ENCODE results near the gene GNG13.
A peak's percentile ranks its signal among the peaks of the same experiment; 100 is the strongest.

GNG13 gene

DNA sequence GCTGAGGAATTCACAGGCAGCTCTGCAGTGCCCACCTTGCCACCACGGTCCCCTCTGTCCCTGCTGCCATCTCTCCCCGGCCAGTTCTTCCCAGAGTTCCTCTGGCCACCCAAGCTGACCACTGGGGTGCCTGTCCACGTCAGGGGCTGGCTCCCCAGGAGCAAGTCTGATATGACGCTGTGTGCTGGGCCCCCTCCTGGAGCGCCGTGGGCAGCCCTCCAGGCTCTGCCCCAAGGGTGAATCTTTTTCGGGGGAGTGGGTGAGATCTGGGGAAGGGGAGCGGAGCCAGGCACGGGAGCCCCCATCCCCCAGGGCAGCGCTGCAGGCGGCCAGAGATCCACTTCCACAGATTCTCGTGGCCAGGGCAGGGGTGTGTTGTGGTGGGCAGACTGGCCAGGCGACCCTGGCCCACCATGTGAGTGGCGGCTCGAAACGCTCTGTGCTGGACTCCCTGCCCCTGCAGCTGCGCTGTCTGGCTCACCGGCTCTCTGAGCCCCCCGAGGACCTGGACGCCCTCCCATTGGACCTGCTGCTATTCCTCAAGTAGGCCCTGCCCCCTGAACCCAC is 36.3 kb downstream of the GNG13 start:
- Histone ChIP-seq H3K36me3 (ENCODE audit: control insufficient read depth in 2 of 2, insufficient read depth in 1 of 2, low read length in 2 of 2) (no peaks in the 10 kb centered on the region), H3K9me3 (ENCODE audit: control insufficient read depth, insufficient read depth, low read depth, low read length) (no peaks in the 10 kb centered on the region), H3K27ac (ENCODE audit: extremely low read depth, low read depth, low read length) (no peak overlapping the region), H3K4me3 (ENCODE audit: low read depth, low read length) (no peak overlapping the region), H3K4me1 (ENCODE audit: control insufficient read depth, insufficient read depth, low read length) (no peaks in the 10 kb centered on the region)
- TF ChIP-seq, protein P1, sequence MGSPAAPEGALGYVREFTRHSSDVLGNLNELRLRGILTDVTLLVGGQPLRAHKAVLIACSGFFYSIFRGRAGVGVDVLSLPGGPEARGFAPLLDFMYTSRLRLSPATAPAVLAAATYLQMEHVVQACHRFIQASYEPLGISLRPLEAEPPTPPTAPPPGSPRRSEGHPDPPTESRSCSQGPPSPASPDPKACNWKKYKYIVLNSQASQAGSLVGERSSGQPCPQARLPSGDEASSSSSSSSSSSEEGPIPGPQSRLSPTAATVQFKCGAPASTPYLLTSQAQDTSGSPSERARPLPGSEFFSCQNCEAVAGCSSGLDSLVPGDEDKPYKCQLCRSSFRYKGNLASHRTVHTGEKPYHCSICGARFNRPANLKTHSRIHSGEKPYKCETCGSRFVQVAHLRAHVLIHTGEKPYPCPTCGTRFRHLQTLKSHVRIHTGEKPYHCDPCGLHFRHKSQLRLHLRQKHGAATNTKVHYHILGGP (tag by site-specific recombination; IDR thresholded peaks at IDR 0.05): no peak
- 0 out of 2 replicates have a peak, but pooled peaks have one; percentile 57 for TF ChIP-seq HIC1 (tag by site-specific recombination; IDR thresholded peaks at IDR 0.05)
- ChIA-PET CTCF (no interaction called here), POLR2A (no interaction called here)

DNA sequence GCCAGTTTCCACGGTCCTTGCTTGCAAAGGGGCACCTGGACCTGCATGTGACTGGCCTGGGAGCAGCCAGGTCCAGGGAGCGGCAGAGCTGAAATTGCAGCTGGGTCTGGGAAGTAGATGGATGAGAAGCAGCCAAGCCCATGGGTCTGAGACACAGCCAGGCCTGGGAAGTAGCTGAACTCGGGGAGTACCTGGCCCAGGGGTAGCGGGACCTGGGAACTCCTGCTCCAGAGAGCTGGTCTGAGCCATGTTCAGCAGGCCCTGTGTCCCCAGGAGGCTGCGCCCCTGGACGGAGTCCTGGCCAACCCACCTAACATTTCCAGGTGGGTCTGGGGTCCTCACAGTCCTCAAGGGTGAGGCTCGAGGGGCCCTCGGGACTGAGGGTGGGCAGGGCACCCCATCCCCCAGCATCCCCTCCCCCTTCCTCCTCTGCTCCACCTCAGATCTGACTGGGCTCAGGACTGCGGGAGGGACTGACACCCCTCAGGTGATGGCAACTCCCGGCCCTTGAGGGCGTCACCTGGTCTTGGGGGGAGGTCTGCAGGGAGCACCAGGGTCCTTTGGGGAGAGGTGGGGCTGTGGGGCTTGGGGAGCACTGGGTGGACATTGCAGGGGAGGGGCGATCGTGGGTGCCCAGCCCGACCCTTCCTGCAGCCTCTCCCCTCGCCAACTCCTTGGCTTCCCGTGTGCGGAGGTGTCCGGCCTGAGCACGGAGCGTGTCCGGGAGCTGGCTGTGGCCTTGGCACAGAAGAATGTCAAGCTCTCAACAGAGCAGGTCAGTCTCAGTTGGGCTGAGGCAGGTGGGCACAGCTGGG is 37.0 kb downstream of the GNG13 start:
- CTCF ChIA-PET: no interaction called here
- Histone ChIP-seq H3K36me3 (ENCODE audit: control insufficient read depth in 2 of 2, insufficient read depth in 1 of 2, low read length in 2 of 2) (no peaks in the 10 kb centered on the region), H3K27ac (ENCODE audit: extremely low read depth, low read depth, low read length) (no peak overlapping the region), H3K9me3 (ENCODE audit: control insufficient read depth, insufficient read depth, low read depth, low read length) (no peaks in the 10 kb centered on the region), H3K4me3 (ENCODE audit: low read depth, low read length) (no peak overlapping the region), H3K4me1 (ENCODE audit: control insufficient read depth, insufficient read depth, low read length) (no peaks in the 10 kb centered on the region)
- POLR2A ChIA-PET: interaction anchor here (1.0 kb wide), 1 partner anchor 10 kb away, joined by 5 read pairs; no protein-coding TSS in a partner anchor
- no peak for TF ChIP-seq ZNF555 (tag by site-specific recombination; conservative IDR thresholded peaks at IDR 0.05)
- TF ChIP-seq ZNF394 (tag by site-specific recombination; IDR thresholded peaks at IDR 0.05; ENCODE audit: borderline replicate concordance): peak; percentile 99

- no peaks in the 10 kb centered on the region for H3K4me1 ChIP-seq (ENCODE audit: control insufficient read depth, insufficient read depth, low read length)
- H3K36me3 ChIP-seq (ENCODE audit: control insufficient read depth in 2 of 2, insufficient read depth in 1 of 2, low read length in 2 of 2): no peaks in the 10 kb centered on the region
- TF ChIP-seq ZFHX2 (tag by site-specific recombination; conservative IDR thresholded peaks at IDR 0.05) (0 out of 2 replicates have a peak, but pooled peaks have one; percentile 8), GLIS2 (tag by site-specific recombination; IDR thresholded peaks at IDR 0.05) (no peak), ZEB2 (tag by site-specific recombination; IDR thresholded peaks at IDR 0.05) (no peak), GLIS1 (tag by site-specific recombination; IDR thresholded peaks at IDR 0.05) (peak; percentile 29; the same call in 1 of the 2 replicates)
- TF ChIP-seq, protein P2, sequence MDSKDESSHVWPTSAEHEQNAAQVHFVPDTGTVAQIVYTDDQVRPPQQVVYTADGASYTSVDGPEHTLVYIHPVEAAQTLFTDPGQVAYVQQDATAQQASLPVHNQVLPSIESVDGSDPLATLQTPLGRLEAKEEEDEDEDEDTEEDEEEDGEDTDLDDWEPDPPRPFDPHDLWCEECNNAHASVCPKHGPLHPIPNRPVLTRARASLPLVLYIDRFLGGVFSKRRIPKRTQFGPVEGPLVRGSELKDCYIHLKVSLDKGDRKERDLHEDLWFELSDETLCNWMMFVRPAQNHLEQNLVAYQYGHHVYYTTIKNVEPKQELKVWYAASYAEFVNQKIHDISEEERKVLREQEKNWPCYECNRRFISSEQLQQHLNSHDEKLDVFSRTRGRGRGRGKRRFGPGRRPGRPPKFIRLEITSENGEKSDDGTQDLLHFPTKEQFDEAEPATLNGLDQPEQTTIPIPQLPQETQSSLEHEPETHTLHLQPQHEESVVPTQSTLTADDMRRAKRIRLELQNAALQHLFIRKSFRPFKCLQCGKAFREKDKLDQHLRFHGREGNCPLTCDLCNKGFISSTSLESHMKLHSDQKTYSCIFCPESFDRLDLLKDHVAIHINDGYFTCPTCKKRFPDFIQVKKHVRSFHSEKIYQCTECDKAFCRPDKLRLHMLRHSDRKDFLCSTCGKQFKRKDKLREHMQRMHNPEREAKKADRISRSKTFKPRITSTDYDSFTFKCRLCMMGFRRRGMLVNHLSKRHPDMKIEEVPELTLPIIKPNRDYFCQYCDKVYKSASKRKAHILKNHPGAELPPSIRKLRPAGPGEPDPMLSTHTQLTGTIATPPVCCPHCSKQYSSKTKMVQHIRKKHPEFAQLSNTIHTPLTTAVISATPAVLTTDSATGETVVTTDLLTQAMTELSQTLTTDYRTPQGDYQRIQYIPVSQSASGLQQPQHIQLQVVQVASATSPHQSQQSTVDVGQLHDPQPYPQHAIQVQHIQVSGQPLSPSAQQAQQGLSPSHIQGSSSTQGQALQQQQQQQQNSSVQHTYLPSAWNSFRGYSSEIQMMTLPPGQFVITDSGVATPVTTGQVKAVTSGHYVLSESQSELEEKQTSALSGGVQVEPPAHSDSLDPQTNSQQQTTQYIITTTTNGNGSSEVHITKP (tag by site-specific recombination; IDR thresholded peaks at IDR 0.05): no peak
- H3K27ac ChIP-seq (ENCODE audit: extremely low read depth, low read depth, low read length): no peak overlapping the region
- H3K4me3 ChIP-seq (ENCODE audit: low read depth, low read length): no peak overlapping the region
- no peaks in the 10 kb centered on the region for H3K9me3 ChIP-seq (ENCODE audit: control insufficient read depth, insufficient read depth, low read depth, low read length)
- CTCF ChIA-PET: no interaction called here
- POLR2A ChIA-PET: interaction anchor here (1.0 kb wide), 1 partner anchor 11 kb away, joined by 5 read pairs; no protein-coding TSS in a partner anchor
Measured at GRCh38 chr16:762595-763268, 37.8 kb downstream of the GNG13 start.

Measured in HEK293 (cell line).